ENCODE measurements around the gene ELP5.

ELP5 gene

GRCh38 chr17:7308625-7309433 lies 56.8 kb downstream of the ELP5 start:
- Histone ChIP-seq H3K27me3 (ENCODE audit: control insufficient read depth, insufficient read depth, low read length) (no peaks in the 10 kb centered on the region), H3K4me3 (ENCODE audit: low read depth, low read length) (peak overlapping the region; percentile 98), H3K27ac (ENCODE audit: low read depth, low read length) (peak overlapping the region; percentile 97), H3K4me1 (ENCODE audit: control insufficient read depth, insufficient read depth, low read length) (peaks cover 7% of the 10 kb centered on the region; the same call in 1 of the 2 replicates), H3K36me3 (ENCODE audit: control insufficient read depth, insufficient read depth, low read length) (peaks cover 51% of the 10 kb centered on the region), H3K9ac (ENCODE audit: low read length) (peak overlapping the region; percentile 96), H3K9me3 (ENCODE audit: control insufficient read depth, insufficient read depth, low read depth, low read length) (no peaks in the 10 kb centered on the region)
